K562 (cell line): ENCODE measurements around the gene ARFGAP3. TPM values are rescaled to one million over a fixed set of nuclear protein-coding genes. Genes with fewer than 3 reads are reported as not detected.

Source experiments
- ATAC-seq: fragments of 200-7000 bp; cut with Tn5 transposase; 3 replicates; pipeline ENCODE4 v1.9.1; 2020; ENCODE audit warnings: moderate library complexity
- BruUV-seq: library from RNA; stranded (reverse); fragments of 400-500 nt; replicated peaks from 2 replicates; lab custom pipeline; 2021; lab: Mats Ljungman, UMichigan
- CTCF ChIA-PET: fragments of 300-600 bp; formaldehyde crosslinking; extraction: SDS; loops from one replicate; lab custom pipeline; 2021; ENCODE audit warnings: low intra/inter-chr PET ratio; lab: Yijun Ruan, JAX
- POLR2A ChIA-PET: fragments of 300-600, 350-650 bp; sonication (Branson Sonifier 250); formaldehyde crosslinking; extraction: SDS; loops from one replicate; lab custom pipeline; 2021; ENCODE audit warnings: antibody characterized with exemption, inconsistent platforms; lab: Yijun Ruan, JAX
- DNase-seq, 4 experiments: peaks; one replicate each; pipeline versions ENCODE4 v3.0.0 to v3.0.0-alpha.2; 2011 to 2018; ENCODE audit warnings: low spot score in 3 of 4, mixed read lengths in 3 of 4; ENCODE audit errors: extremely low read depth in 1 of 4
- FAIRE-seq: peaks from 2 replicates; lab custom pipeline; 2011; peaks lifted over from hg19 to GRCh38; lab: Jason Lieb, UNC
- H2AFZ ChIP-seq: 2 replicates; pipeline ENCODE4 v1.6.0; 2011; ENCODE audit warnings: low read depth, low read length, control low read depth, inconsistent platforms
- H3K27ac ChIP-seq: fragments of 200-600 bp; 3 replicates; pipeline ENCODE4 v1.8.0; 2011; ENCODE audit warnings: low read depth, mild to moderate bottlenecking, control low read depth, inconsistent platforms, low read length, moderate library complexity, mixed read lengths; ENCODE audit errors: extremely low read depth
- H3K27me3 ChIP-seq, 2 experiments: fragments of 300-600 bp in 1 of 2; 2 replicates in 1 of 2; 3 replicates in 1 of 2; pipeline versions ENCODE4 v1.6.0 to v1.8.0; 2011; ENCODE audit warnings: inconsistent platforms in 2 of 2, low read length in 2 of 2, mild to moderate bottlenecking in 1 of 2, mixed read lengths in 1 of 2, moderate library complexity in 1 of 2; ENCODE audit not compliant: control insufficient read depth in 2 of 2, insufficient read depth in 2 of 2
- H3K36me3 ChIP-seq: fragments of 300-600 bp; 3 replicates; pipeline ENCODE4 v1.8.0; 2011; ENCODE audit warnings: mild to moderate bottlenecking, low read length, inconsistent platforms; ENCODE audit not compliant: control insufficient read depth, insufficient read depth
- H3K4me1 ChIP-seq, 2 experiments: fragments of 200-600 bp in 1 of 2; replicated peaks in 1 of 2; 2 replicates in 1 of 2; 3 replicates in 1 of 2; pipeline versions ENCODE4 v1.5.1 to v1.8.0; 2011; ENCODE audit warnings: inconsistent platforms in 2 of 2, low read length in 2 of 2, mild to moderate bottlenecking in 1 of 2, mixed read lengths in 1 of 2, moderate library complexity in 1 of 2; ENCODE audit not compliant: control insufficient read depth in 2 of 2, insufficient read depth in 2 of 2
- H3K4me2 ChIP-seq: 2 replicates; pipeline ENCODE4 v1.6.1; 2011; ENCODE audit warnings: low read length, control low read depth, inconsistent platforms, mixed read lengths; ENCODE audit not compliant: insufficient read depth
- H3K4me3 ChIP-seq: fragments of 200-600 bp; sonication (generic), shearing (Covaris generic); 2 replicates; pipeline ENCODE4 v1.5.1; 2016; ENCODE audit warnings: control low read depth, inconsistent platforms
- H3K79me2 ChIP-seq: fragments of 200-600 bp; 3 replicates; pipeline ENCODE4 v1.8.0; 2011; ENCODE audit warnings: low read length, inconsistent platforms; ENCODE audit not compliant: control insufficient read depth, insufficient read depth
- H3K9ac ChIP-seq, 2 experiments: 2 replicates each; pipeline versions ENCODE4 v1.6.0 to v1.6.1; 2011; ENCODE audit warnings: low read depth in 2 of 2, low read length in 2 of 2, control low read depth in 1 of 2, inconsistent platforms in 1 of 2, mild to moderate bottlenecking in 1 of 2, mixed read lengths in 1 of 2; ENCODE audit not compliant: insufficient read depth in 1 of 2
- H3K9me1 ChIP-seq: one replicate; pipeline ENCODE4 v1.6.0; 2011; ENCODE audit warnings: inconsistent platforms, mild to moderate bottlenecking, low read length, moderate library complexity; ENCODE audit not compliant: control insufficient read depth, insufficient read depth
- H3K9me3 ChIP-seq: replicated peaks from 2 replicates; pipeline ENCODE4 v1.5.1; 2011; ENCODE audit warnings: low read depth, low read length, inconsistent platforms; ENCODE audit not compliant: control insufficient read depth, insufficient read depth
- H4K20me1 ChIP-seq: replicated peaks from 2 replicates; pipeline ENCODE4 v1.6.1; 2011; ENCODE audit warnings: low read length, inconsistent platforms, mixed read lengths; ENCODE audit not compliant: control insufficient read depth, insufficient read depth
- FOS ChIP-seq: IDR thresholded peaks from 3 replicates; pipeline ENCODE4 v1.6.1; 2011; ENCODE audit not compliant: insufficient read length; ENCODE audit errors: extremely low read depth
- GABPB1 ChIP-seq: sonication (generic); formaldehyde crosslinking; IDR thresholded peaks from 2 replicates; pipeline ENCODE4 v1.8.0; 2022; ENCODE audit warnings: mild to moderate bottlenecking, missing genetic modification reagents
- POLR2G ChIP-seq: fragments of 200-400 bp; formaldehyde crosslinking; IDR thresholded peaks from 2 replicates; pipeline ENCODE4 v1.6.1; 2017; ENCODE audit warnings: low read depth, mild to moderate bottlenecking, antibody characterized with exemption, low read length, moderate library complexity
- WGBS: fragments of 100-300 bp; shearing (Covaris generic); methylation state at CpG from one replicate; pipeline ENCODE4 v1.1.6; 2016; ENCODE audit warnings: low coverage, mixed read lengths; ENCODE audit not compliant: insufficient coverage; ENCODE audit errors: missing lambda C conversion rate; 5-methylcytosine and 5-hydroxymethylcytosine counted together
- in situ Hi-C: fragments of 300-500 bp; cut with MboI; formaldehyde crosslinking; loops from 4 replicates; pipeline ENCODE4 v1.15.0; 2018; ENCODE audit warnings: inconsistent platforms, mixed read lengths
- intact Hi-C: fragments of 100-400 bp; cut with micrococcal nuclease; formaldehyde crosslinking; loops from 2 replicates; pipeline ENCODE4 v1.14.2; 2022
- polyA plus RNA-seq, 8 experiments: library from polyadenylated mRNA; depleted of rRNA in 4 of 8; stranded (reverse) in 5 of 8; unstranded in 3 of 8; fragments of >200 nt; fragmentation: Nextera tagmentation in 2 of 8; fragmentation: Illumina TruSeq in 1 of 8; extraction: Ambion mirVana in 2 of 8; extraction: Trizol in 1 of 8; gene quantifications; 2 replicates each; pipeline versions ENCODE4 v1.2.1 to v1.2.3, GENCODE V29; 2011 to 2014; ENCODE audit warnings: inconsistent platforms in 1 of 8, missing spikeins in 1 of 8
- total RNA-seq, 7 experiments: library from RNA; depleted of rRNA in 6 of 7; stranded (reverse); fragments of >200 nt in 6 of 7; fragmentation: Illumina TruSeq in 2 of 7; extraction: Trizol in 2 of 7; gene quantifications; 2 replicates each; pipeline versions ENCODE4 v1.2.1 to v1.2.3, GENCODE V29; 2011 to 2021; ENCODE audit warnings: low replicate concordance in 1 of 7
- TF ChIP-seq, protein P1 (sequence below): fragments of 450-650 bp; IDR thresholded peaks from 2 replicates; pipeline ENCODE4 v1.6.1; 2014; ENCODE audit warnings: low read depth, mild to moderate bottlenecking, moderate library complexity, borderline replicate concordance
- TF ChIP-seq, protein P2 (sequence below): fragments of 450-650 bp; formaldehyde crosslinking; IDR thresholded peaks from 2 replicates; pipeline ENCODE4 v1.4.0; 2022; ENCODE audit warnings: mild to moderate bottlenecking, moderate library complexity

ARFGAP3 gene
- total and polyA plus RNA-seq, 9 of the 15 experiments (the other 6 are each of a cell fraction or from before 2014, with no cell fraction given) = 14.2 to 31.9 (median 22.7) TPM

DNA sequence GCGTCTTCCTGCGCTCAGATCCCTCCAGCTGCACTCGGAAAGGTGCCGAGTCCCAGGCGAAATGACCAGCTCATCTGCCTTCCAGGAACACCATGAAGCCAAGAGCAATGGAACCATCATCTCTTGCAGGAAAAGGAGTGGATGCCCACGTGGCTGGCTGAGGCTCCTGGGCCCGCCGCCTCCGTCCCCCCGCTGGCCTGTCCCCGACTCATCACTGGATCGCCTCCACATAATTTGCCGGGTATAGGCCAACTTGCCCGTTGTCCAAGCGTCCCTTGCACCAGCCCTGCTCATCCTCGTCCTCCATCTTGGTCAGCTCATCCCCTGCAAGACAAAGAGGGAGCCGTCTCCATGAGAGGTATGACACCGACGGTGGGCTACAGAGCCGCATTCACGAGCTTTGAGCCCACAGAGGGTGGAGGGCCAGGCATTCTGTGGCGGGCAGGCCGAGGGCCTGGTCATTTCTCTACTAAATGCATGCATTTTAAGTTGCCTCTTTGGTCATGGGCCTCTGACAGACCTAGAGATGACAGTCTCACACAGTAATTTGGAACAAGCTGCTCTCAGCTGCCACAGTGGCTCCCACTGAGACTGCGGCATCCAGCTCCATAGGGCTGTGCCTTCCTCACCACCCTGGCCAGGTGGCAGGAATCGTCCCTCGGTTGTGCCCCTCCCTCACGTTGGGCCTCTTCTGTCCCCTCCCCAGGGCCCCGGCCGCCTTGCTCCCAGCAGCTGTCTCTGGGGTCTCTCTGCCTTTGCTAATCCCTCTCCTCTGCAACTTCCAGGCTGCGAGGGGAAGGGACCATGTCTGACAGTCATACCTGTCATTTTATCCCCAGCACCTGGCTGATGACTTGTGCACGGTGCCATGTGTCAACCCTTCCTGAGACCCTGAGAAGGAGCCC, 14.3 kb upstream of the ARFGAP3 start (continued):
- 0 out of 2 replicates have a peak, but pooled peaks have one; percentile 23 for TF ChIP-seq POLR2G
- no peak for TF ChIP-seq GABPB1 (CRISPR knock-in tag)
- TF ChIP-seq, all 486 proteins: peak for 1

DNA sequence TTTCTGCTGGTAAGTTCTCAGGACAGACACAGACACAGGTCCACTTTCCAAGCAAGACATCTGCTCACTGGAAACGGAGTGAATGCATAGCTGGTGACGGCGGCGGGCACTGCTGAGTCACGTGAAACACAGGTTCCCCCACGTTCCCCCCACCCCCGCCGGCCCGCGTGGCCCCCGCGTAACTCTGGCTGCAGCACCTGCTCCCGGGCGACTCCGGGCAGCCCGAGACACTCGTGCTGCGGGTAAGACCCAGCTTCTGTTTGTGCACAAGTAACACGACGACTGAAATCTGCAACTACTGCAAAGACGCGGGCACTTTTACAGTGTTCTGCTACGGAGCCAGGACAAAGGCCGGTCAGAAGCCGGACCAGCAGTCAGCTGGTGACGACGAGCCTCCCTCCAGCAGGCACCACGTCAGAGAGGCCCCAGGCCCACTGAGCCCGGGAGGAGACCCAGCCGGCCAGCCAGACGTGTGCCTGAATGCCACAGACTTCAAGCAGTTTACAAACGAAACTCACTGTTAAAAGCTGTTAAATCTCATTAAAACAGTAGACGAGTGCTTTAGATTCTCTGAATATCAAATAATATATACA, 12.9 kb upstream of the ARFGAP3 start:
- H4K20me1 ChIP-seq = no peaks in the 10 kb centered on the region
- H3K9me1 ChIP-seq = peaks cover 3% of the 10 kb centered on the region
- POLR2A ChIA-PET = no interaction called here
- no peak overlapping the region for H2AFZ ChIP-seq
- CTCF ChIA-PET = no interaction called here
- H3K27ac ChIP-seq = no peak overlapping the region
- no peak for ATAC-seq
- in situ Hi-C loops = no loop called here
- H3K4me2 ChIP-seq = no peak overlapping the region
- H3K9me3 ChIP-seq = no peaks in the 10 kb centered on the region
- TF ChIP-seq, protein P1, sequence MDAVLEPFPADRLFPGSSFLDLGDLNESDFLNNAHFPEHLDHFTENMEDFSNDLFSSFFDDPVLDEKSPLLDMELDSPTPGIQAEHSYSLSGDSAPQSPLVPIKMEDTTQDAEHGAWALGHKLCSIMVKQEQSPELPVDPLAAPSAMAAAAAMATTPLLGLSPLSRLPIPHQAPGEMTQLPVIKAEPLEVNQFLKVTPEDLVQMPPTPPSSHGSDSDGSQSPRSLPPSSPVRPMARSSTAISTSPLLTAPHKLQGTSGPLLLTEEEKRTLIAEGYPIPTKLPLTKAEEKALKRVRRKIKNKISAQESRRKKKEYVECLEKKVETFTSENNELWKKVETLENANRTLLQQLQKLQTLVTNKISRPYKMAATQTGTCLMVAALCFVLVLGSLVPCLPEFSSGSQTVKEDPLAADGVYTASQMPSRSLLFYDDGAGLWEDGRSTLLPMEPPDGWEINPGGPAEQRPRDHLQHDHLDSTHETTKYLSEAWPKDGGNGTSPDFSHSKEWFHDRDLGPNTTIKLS = no peak
- no peak for TF ChIP-seq FOS
- TF ChIP-seq, protein P2, sequence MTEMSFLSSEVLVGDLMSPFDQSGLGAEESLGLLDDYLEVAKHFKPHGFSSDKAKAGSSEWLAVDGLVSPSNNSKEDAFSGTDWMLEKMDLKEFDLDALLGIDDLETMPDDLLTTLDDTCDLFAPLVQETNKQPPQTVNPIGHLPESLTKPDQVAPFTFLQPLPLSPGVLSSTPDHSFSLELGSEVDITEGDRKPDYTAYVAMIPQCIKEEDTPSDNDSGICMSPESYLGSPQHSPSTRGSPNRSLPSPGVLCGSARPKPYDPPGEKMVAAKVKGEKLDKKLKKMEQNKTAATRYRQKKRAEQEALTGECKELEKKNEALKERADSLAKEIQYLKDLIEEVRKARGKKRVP (CRISPR knock-in tag) = no peak
- TF ChIP-seq, all 486 proteins: peak for 0
- Histone ChIP-seq H3K4me1 (peaks cover 0 to 4% of the 10 kb centered on the region in 2 experiments; a peak in 1 of 5 replicates), H3K36me3 (peaks cover 10% of the 10 kb centered on the region; the same call in 2 of the 3 replicates), H3K9ac (no peak overlapping the region), H3K4me3 (no peak overlapping the region), H3K79me2 (no peaks in the 10 kb centered on the region), H3K27me3 (no peaks in the 10 kb centered on the region)
- FAIRE-seq = no peak
- no TSS peak for BruUV-seq
- DNase-seq = no peak
- WGBS = 88% methylated on average over 7 of the region's 33 CpGs
- intact Hi-C loops = loop anchor here (5.0 kb wide), 1 partner anchor 97 kb away; no protein-coding TSS in a partner anchor
